NOMO-1 (cell line): ENCODE measurements around the gene IGF2BP2.
"Not testable (repeated sequence)": the region's sequence is repeated elsewhere in the genome, so short reads cannot be mapped to it uniquely, and the experiment has no call there.

Experiments
- DNase-seq, 2 experiments: peaks; one replicate each; lab custom pipeline; 2025; ENCODE audit not compliant: unreplicated experiment in 2 of 2; lab: John Stamatoyannopoulos, UW

The IGF2BP2 gene

DNA sequence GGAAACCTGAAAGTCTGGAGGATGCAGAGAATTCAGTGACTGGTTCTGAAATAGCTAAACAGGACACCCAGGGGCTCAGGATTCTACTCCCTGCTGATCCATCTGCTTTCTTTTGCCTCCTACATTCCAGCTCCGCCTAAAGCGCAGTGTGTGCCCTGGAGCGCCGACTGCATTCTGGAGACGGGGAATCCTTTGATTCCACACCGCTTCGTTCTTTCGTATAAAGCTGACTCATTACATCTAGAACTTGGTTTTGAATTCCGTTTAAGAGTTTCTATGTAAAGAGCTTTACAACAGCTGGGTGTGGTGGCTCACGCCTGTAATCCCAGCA is 177.0 kb downstream of the IGF2BP2 start:
- no peak for DNase-seq

DNA sequence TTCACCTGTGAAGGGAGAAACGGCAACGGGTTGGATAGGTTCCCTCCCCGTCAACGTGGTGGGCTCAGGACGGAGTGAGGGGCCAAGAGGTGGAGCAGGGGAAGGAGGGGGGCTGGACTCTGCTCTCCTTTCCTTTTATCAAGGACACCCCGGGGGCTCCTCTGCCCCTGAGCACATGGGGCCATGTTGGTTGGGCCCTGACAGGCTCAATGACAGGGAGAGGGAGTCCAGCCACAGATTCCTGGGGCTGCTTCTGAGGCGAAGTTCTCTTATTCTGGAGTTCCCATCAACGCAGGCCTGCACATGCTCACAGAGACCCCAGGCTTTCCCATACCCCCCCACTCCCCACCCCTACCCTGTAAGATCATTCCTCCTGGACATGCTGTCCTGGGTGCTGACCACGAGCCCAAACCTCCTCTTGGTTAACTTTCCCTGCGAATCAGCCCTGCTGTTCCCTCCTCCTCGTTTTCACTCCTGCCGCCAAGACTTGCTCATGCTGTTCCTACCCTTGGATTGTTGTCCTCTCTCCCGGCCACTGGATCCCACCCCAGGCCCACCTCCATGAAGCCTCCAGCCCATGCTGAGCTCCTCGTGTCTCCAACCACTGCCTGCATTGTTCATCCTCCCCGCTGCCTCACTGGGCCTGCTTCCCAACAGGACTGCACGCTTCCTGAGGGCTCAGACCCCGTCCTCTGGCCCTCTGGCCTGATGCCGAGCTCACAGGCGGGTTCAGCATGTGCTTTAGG is 177.5 kb downstream of the IGF2BP2 start:
- no peak for DNase-seq

DNA sequence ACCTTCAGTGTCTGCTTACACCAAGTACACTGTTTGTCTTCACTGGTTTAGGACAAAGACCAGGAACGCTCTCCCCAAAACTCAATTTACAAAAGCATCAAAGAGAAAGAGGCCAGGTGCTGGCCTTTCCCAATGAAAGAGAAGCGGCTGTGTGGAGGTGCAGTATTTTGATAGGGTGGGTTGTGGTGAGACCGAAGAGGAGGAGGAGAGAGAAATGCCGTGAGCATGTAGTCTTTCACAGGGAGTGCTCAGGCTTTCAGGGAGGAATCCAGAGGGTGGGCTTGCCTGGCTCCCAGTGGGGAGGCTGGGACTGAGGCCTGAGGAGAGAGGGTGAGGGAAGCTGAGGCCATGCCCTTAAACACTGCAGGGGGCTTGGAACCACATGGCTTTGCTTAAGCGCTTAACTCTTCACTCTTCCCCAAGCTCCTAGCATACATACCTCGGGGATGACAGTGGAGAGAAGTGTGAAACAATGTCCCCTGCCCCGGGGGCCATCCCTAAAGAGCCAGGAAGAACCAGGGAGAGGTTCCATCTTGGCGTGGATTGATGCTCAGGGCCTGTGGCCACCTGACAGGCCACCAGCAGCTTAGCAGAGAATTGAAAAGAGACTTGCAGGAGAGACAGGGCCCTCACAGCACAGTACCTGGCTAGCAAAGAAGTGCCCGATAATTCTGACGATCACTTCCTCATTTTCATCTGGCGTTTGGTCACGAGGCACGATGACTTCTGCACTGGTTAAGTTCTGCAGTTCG is 178.3 kb downstream of the IGF2BP2 start:
- DNase-seq: peak; percentile 42 to 55

DNA sequence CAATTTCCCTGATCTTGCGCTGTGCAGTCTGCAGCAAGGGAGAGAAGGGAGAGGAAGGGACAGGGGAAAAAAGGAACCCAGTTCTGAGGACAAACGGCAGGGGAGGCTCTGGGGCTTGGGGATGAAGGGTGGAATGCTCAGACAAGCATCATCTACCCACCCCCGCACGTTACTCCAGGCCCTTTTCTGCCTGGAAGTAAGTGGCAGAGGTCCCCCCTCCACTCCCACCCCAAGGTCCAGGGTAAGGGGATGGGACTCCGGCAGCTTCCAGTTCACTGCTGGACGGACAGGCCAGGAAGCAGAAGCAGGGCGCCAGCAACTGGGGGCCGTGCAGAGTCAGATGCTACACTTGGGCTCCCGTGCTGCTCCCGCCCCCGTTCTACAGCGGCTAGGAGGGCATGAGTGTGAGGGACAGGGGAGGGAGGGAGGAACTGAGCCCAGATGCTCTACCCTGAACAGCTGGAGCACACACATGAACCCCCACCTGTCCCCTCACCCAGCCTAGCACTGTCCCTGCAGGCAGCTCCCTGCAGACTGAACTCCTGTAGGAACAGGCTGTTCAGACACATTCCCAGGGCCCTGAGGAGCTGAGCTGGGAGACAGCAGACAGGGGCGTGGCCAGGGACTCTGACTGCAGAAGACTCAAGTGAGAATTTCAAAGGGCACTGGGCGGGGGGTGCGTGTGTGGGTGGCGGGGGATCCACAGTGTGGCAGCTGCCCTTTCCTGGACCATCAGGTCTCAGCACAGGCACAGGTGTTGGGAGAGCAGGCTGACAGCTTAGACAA is 179.1 kb downstream of the IGF2BP2 start:
- DNase-seq: no peak

DNA sequence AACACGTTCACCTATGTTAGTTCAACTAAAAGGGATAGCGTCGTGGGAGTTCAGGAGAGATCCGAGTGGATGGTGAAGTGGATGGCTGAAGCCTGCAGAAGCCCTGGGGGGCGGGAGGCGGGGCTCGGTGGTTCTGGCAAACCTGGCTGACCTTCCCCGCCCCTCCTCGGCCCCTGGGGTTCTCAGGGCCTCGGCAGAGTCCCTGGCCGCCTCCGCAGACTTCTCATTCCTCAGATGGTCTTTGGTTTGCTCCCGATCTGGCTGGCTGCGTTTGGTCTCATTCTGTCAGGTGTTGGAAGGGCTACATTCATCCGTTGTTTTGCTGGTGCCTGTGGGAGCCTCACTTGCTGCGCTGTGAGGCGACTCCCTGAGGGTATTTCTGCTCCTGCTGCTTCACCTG is 179.7 kb downstream of the IGF2BP2 start:
- DNase-seq: not testable (repeated sequence)

DNA sequence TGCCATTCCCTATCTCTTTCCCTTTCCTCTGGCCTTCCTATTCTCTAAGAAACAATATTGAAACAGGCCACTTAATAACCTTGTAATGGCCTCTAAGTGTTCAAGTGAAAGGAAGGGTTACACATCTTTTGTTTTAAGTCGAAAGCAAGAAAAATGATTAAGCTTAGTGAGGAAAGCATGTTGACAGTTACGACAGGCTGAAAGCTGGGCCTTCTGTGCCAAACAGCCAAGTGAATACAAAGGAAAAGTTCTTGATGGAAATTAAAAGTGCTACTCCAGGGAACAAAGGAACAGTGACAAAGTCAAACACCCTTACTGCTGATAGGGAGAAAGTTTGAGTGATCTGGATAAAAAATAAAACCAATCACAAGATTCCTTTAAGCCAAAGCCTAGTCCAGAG is 184.5 kb downstream of the IGF2BP2 start:
- no peak for DNase-seq

DNA sequence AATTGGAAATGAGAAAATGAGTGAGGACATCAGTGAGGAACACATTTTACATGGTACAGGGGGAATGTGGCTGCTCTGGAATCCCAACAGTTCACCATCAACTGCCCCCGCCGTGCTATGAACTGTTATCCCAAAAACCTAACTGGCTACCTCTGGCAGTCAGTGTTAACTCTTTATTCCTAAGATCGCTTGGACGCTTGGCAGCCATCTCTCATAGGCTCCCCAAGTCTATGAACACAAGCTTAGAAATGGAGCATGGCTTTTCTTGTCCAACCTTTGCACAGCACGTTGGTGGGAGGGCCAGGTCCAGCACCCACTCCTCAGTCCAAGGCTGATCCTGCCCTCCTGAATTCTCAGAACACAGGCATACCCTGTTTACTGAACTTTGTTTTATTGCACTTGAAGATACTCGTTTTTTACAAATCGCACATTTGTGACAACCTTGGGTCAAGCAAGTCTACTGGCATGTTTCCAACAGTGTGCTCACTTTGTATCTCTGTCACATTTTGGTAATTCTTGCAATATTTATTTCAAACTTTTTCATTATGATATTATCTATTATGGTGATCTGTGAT is 185.1 kb downstream of the IGF2BP2 start:
- DNase-seq: no peak

DNA sequence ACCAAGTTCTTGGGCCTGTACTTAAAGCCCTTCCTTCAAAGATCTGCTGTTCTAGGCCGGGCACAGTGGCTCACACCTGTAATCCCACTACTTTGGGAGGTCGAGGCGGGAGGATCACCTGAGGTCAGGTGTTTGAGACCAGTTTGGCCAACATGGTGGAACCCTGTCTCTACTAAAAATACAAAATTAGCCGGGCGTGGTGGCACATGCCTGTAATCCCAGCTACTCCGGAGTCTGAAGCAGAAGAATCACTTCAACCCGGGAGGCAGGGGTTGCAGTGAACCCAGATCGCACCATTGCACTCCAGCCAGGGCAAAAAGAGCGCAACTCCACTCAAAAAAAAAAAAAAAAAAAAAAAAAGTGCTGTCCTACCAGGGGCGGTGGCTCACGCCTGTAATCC is 186.2 kb downstream of the IGF2BP2 start:
- not testable (repeated sequence) for DNase-seq

DNA sequence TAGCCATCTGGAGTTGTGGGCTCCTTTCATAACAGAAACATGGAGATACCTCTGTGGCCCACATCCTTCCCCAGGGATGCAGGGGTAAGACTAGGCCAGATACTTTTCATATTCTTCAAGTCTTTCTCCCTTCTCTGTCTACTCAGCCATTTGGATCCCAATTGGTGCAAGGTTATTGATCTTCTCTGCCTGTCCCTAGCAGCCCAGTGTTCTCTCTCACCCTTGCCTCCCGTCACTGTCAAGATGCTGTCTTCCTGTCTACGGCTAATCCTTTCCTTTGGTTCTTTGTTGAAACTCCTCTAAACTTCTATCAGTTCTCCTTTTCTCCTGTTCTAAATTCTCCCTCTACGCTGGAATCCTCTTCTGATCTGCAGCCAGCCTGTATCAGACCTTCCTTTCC is 187.5 kb downstream of the IGF2BP2 start:
- no peak for DNase-seq

DNA sequence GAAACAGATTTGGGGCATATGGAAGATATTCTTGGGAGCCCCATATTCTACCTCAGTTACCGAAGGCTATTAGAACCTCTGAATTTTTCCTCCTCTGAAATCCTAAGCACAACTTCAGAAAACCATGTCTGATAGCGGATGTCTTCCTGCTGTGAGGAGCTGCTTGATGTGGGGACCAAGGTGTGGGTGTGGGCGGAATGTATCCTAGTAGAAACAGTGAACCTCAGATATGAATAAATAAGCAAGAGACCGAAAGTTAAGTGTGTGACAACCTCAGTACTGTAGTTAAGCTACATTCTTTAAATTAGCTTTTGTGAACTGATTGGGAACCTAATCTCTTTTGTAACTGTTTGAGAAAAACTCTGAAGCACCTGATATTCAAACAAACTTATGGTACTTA is 191.8 kb downstream of the IGF2BP2 start:
- no peak for DNase-seq

DNA sequence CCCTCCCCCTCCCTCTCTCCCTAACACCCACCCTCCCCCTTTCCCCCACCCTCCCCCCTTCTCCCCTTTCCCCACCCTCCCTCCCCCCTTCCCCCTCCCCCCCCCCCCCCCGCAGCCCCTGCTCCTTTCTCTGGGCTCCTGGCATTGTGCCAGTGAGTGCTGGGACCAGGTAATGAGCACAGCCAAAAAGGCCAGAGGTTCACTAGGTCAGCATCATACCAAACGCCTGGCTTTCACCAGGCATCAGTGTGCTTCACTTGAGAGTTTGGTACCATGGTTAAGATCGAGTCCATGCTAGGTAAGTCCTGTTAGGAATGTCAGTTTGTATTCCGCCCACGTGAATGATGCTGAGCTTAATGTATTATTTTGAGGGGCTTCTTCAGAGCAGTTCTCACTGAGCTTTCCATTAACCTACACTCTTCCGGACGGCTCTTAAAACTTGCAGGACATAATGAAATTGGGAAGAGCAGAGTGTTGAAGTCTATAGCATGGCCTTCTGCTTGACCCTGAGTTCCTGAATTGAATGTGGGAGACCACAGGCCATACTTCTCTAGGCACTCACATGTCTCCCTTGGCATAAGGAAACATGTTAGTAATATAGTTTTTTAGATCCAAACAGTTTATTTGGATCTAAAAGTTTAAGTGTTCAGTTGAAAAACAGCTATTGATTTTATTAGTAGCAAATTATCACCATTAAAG is 193.2 kb downstream of the IGF2BP2 start:
- DNase-seq: no peak

DNA sequence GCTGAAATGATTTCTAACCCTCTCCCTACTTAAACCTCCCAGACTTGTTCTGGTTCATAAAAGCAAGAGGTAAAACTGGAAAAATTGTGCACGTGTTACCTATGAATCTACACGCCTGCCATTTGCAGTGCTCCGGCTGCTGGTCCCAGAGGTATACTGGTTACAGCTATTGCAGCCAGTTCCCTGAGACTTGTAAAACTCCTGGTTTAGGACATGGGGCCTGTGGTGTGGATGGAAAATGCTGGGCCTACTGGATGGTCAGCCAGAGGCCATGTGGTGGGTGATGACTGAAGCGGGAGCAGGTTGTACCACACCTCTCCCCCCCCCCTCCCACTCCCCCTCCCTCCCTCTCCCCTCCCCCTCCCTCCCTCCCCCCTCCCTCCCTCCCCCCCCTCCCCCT is 193.7 kb downstream of the IGF2BP2 start:
- DNase-seq: no peak

DNA sequence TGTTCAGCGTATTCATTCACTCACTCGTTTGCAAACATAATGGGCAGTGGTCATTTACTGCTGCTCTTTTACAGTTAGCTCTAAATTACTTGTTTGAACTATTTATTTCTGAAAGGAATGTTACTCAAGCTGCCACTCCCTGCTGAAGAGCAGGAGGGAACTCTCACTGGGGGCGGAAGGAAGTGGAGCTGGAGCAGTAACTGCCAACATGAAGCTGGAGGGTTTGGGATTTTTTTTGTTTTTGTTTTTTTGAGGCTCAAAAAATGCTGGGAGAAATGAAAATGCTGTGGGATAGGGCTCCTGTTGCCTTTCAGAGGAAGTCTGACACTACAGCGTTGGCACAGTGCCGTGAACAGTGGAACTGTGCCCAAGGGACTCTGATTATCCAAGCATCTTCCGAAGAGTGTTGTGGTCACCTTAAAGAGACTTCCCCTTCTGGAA is 194.6 kb downstream of the IGF2BP2 start:
- DNase-seq: no peak

DNA sequence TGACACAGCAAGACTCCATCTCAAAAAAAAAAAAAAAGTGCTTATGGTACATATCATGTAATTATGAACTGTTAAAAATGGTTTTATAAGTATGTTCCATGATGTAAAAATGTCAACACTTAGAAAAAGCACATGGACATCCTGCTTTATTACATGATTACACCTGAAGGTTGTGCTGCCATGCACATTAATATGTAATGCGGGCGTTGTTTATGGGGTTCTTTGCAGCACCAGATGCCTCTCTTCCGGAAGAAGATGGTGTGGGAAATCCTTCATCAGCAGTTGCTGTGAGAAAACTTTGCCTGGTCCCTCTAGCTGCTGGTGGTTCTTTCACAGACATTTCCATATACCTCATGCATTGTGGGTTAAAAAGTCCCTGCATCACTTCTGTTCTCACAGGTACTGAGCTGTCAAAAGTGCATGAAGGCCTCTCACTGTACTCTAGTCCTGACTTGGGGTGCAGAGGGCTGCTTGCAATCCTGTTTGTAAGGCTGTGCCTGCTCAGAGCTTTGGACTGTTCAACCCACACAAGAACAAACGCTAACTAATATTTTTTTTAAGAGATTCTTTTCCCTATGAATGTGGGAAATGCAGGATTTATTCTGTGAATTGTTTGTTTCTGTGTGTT is 195.2 kb downstream of the IGF2BP2 start:
- peak in 1 of 2 experiments; percentile 3 for DNase-seq

DNA sequence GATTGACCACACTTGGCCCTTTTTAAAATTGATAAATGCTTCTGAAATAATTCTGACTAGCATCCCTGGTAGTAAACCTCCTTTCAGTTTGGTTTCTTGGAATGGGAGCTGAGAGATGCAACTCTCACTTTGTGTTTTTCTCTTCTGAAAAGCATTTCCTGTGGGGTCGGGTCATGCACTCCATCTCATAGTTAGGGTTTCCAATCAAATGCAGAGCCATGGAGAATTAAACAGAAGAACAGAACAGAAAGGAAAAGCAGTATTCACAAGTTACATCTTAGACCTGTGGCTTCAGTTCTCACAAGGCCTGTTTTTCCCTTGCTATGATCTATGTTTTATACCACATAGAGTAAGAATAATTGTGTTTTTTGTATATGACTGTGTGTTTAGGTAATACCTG is 199.1 kb downstream of the IGF2BP2 start:
- DNase-seq: no peak

DNA sequence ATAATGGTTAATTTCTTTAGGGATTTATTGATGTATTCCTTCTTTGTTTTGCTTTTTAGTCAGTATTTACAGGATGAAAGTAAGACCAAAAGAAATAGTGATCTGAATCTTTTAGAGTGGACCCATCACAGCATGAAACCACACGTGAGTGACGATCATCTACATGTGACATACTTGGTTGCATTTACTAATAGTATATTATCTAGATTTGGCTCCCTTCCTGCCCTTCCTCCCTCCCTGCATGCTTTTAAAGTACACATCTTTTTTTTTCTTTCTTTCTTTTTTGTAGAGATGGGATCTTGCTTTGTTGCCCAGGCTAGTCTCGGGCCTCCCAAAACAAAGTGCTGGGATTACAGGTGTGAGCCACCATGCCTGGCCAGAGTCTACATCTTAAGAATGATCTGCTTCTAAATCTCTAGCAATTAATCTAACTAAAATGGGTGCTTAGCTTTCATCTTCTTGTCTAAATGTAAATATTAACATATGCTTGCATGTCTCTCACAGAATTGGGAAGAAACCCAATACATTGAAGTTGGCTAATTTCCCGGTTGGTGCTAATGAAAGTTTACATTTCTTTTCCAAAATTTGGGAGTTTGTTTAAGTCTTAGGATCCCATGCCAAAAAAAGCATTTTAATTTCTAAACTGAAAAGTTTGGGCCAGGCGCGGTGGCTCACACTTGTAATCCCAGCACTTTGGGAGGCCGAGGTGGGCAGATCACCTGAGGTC is 200.7 kb downstream of the IGF2BP2 start:
- no peak for DNase-seq

DNA sequence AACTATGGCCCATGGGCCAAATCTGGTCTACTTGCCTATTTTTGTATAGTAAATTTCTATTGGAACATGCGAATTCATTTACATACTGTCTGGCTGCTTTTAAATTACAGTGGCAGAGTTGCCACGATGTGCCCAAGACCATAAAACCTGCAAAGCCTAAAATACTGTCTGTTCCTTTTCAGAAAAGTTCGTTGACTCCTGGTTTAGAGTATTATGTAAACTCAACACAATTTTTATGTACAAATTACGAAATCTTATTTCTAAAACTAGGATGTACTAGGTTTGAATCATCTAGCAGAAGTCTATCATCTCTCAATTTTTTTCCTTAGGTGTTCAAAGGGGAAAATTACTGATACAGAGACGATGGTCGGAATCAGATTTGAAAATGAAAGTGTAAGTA is 211.8 kb downstream of the IGF2BP2 start:
- peak; percentile 38 to 81 for DNase-seq

DNA sequence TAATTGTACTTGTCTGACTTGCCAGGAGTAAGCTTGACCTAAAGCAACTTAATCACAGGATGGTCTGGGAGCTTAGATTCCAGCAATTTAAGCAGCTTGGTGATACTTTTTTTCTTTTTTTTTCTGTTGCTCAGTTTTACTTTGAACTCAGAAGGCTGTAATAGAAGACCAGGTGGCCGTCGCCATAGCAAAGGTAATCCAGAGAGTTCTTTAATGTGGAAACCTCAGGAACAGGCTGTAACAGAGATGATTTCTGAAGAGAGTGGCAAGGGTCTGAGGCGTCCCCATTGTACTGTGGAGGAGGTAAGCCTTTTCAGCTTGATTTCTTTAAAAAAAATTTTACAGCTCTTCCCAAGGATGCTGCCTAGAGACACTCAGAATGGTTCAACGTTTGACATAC is 218.6 kb downstream of the IGF2BP2 start:
- DNase-seq: no peak

DNA sequence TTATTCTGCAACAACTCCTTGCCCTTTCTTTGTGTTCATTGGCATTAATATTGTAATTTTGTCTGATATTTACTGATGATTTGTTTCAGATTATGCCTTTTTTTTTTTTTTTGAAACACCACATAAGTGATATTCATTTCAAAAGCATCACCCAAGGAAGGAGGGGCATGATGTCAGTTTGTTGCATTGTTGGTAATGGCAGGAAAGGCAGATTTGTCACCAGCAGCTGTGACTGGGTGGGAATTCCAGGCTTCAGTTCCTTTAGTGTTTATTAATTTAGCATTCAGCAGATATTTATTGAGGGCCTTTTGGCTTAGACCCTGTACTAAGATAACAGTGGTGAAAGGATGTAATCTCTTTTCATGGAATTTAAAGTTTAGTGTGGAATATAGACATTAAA is 219.3 kb downstream of the IGF2BP2 start:
- DNase-seq: no peak

DNA sequence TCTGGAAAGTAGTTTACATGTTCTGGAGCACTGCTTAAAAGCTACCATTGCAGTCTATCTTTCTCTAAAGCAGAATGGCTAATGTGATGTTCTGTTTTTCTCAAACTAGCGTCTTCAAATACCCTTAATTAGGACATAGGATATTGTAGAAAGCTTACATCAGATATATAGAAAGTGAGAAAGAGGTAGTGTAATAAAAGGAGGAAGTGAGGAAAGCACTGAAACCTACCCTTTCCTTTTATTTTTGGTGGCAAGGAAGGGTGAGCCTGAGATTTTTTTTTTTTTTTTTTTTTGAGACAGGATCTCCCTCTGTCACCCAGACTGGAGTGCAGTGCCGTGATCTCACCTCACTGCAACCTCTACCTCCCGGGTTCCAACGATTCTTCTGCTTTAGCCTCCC is 229.3 kb downstream of the IGF2BP2 start:
- peak; percentile 86 to 99 for DNase-seq
